GM23338 (cell line): Measurements from ENCODE around the gene PRR11. TPM values are rescaled to one million over a fixed set of nuclear protein-coding genes. Genes with fewer than 3 reads are reported as not detected.

Source experiments
- ATAC-seq: fragments of 200-7000 bp; cut with Tn5 transposase; 3 replicates; pipeline ENCODE4 v1.9.1; 2020
- DNase-seq: peaks from one replicate; pipeline ENCODE4 v3.0.0-alpha.2; 2015; ENCODE audit warnings: low spot score
- H2AFZ ChIP-seq: fragments of 200-600 bp; sonication (generic); 2 replicates; pipeline ENCODE4 v1.8.0; 2016; ENCODE audit warnings: antibody characterized with exemption, mild to moderate bottlenecking, moderate library complexity
- H3F3A ChIP-seq: fragments of 200-600 bp; sonication (generic); replicated peaks from 2 replicates; pipeline ENCODE4 v1.8.0; 2017; ENCODE audit warnings: antibody characterized with exemption, mixed run types, low read depth
- H3K27ac ChIP-seq: fragments of 200-600 bp; sonication (generic); 2 replicates; pipeline ENCODE4 v1.6.1; 2016; ENCODE audit warnings: low read depth
- H3K27me3 ChIP-seq: fragments of 200-600 bp; sonication (generic); 2 replicates; pipeline ENCODE4 v1.8.0; 2016; ENCODE audit warnings: mild to moderate bottlenecking, mixed run types, moderate library complexity; ENCODE audit not compliant: insufficient read depth
- H3K36me3 ChIP-seq: fragments of 200-600 bp; sonication (generic); 2 replicates; pipeline ENCODE4 v1.8.0; 2016; ENCODE audit warnings: mild to moderate bottlenecking; ENCODE audit not compliant: insufficient read depth
- H3K4me1 ChIP-seq: fragments of 200-600 bp; sonication (generic); 2 replicates; pipeline ENCODE4 v1.8.0; 2016; ENCODE audit warnings: mild to moderate bottlenecking, moderate library complexity; ENCODE audit not compliant: insufficient read depth
- H3K4me2 ChIP-seq: fragments of 200-600 bp; sonication (generic); 2 replicates; pipeline ENCODE4 v1.7.1; 2017; ENCODE audit warnings: mixed run types
- H3K4me3 ChIP-seq: fragments of 200-600 bp; sonication (generic); 2 replicates; pipeline ENCODE4 v1.6.1; 2016; ENCODE audit warnings: mixed run types
- H3K79me2 ChIP-seq: fragments of 200-600 bp; sonication (generic); replicated peaks from 2 replicates; pipeline ENCODE4 v1.8.0; 2017; ENCODE audit warnings: mild to moderate bottlenecking; ENCODE audit not compliant: insufficient read depth
- H3K9me2 ChIP-seq: fragments of 200-600 bp; sonication (generic); 2 replicates; pipeline ENCODE4 v1.8.0; 2017; ENCODE audit not compliant: insufficient read depth
- H4K20me1 ChIP-seq: fragments of 200-600 bp; sonication (generic); replicated peaks from 2 replicates; pipeline ENCODE4 v1.8.0; 2017; ENCODE audit warnings: mild to moderate bottlenecking; ENCODE audit not compliant: insufficient read depth
- H3K27ac Mint-ChIP-seq: 2 replicates; pipeline ENCODE4 v1.8.0; 2020; ENCODE audit warnings: inconsistent platforms, mild to moderate bottlenecking, moderate library complexity, mixed read lengths
- H3K27me3 Mint-ChIP-seq: 3 replicates; pipeline ENCODE4 v1.8.0; 2022; ENCODE audit warnings: low read depth, mild to moderate bottlenecking, moderate library complexity, mixed read lengths, inconsistent platforms; ENCODE audit not compliant: insufficient read depth, poor library complexity
- H3K36me3 Mint-ChIP-seq: 3 replicates; pipeline ENCODE4 v1.8.0; 2021; ENCODE audit warnings: low read depth, mild to moderate bottlenecking, inconsistent platforms, moderate library complexity, mixed read lengths
- H3K4me1 Mint-ChIP-seq: 3 replicates; pipeline ENCODE4 v1.8.0; 2020; ENCODE audit warnings: mild to moderate bottlenecking, inconsistent platforms, mixed read lengths
- H3K4me3 Mint-ChIP-seq: 3 replicates; pipeline ENCODE4 v1.8.0; 2021; ENCODE audit warnings: moderate library complexity, mild to moderate bottlenecking, inconsistent platforms, mixed read lengths
- H3K9me3 Mint-ChIP-seq: 3 replicates; pipeline ENCODE4 v1.8.0; 2020; ENCODE audit warnings: moderate library complexity, mild to moderate bottlenecking, inconsistent platforms, mixed read lengths
- EZH2phosphoT487 ChIP-seq: fragments of 200-600 bp; sonication (generic); IDR thresholded peaks from one replicate; pipeline ENCODE4 v1.8.1; 2018; ENCODE audit warnings: antibody characterized with exemption; ENCODE audit not compliant: unreplicated experiment
- JUNB ChIP-seq: IDR thresholded peaks from one replicate; pipeline ENCODE4 v1.6.1; 2016; ENCODE audit warnings: antibody characterized with exemption; ENCODE audit not compliant: unreplicated experiment
- NANOG ChIP-seq: IDR thresholded peaks from 2 replicates; pipeline ENCODE4 v1.6.1; 2016; ENCODE audit warnings: antibody characterized with exemption, borderline replicate concordance
- ZNF331 ChIP-seq: fragments of 250-450 bp; sonication (Bioruptor Pico); IDR thresholded peaks from 2 replicates; pipeline ENCODE4 v1.5.0; 2020; ENCODE audit warnings: low read depth, mild to moderate bottlenecking, moderate library complexity
- polyA plus RNA-seq: library from polyadenylated mRNA; unstranded; fragments of >200 nt; fragmentation: Nextera tagmentation; extraction: Ambion mirVana; gene quantifications from 2 replicates; pipeline ENCODE4 v1.2.1, GENCODE V29; 2016
- total RNA-seq: library from RNA; depleted of rRNA; stranded (reverse); fragments of >200 nt; shearing (Covaris generic); gene quantifications from 2 replicates; pipeline ENCODE4 v1.2.3, GENCODE V29; 2014
- TF ChIP-seq, protein P1 (sequence below): fragments of 250-450 bp; sonication (Bioruptor Pico); IDR thresholded peaks from 2 replicates; pipeline ENCODE4 v1.5.0; 2020; ENCODE audit warnings: mild to moderate bottlenecking, moderate library complexity
- TF ChIP-seq, protein P2 (sequence below), 2 experiments: fragments of 200-600 bp in 1 of 2; sonication (generic) in 1 of 2; conservative IDR thresholded peaks; 2 replicates each; pipeline versions ENCODE4 v1.5.1 to v1.6.1; 2016 to 2017; ENCODE audit warnings: antibody characterized with exemption in 2 of 2, low read depth in 2 of 2, mild to moderate bottlenecking in 2 of 2, moderate library complexity in 1 of 2
- TF ChIP-seq, protein P3 (sequence below): IDR thresholded peaks from 2 replicates; pipeline ENCODE4 v1.6.1; 2016; ENCODE audit warnings: antibody characterized with exemption

The PRR11 gene
- total and polyA plus RNA-seq, 2 experiments from 2014 or later: 42.7 to 55.9 TPM

DNA sequence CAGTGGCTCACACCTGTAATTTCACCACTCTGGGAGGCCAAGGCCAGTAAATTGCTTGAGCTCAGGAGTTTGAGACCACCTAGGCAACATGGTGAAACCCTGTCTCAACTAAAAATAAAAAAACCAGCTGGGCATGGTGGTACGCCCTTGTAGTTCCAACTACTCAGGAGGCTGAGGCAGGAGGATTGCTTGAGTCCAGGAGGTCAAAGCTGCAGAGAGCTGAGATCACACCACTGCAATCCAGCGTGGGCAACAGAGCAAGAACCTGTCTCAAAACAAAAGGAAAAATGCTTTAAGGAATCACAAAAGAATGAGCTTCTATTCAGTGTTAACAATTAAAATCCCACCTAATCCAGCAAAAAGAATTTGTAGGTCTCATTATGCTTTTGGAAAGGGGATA, 5.9 kb downstream of the PRR11 start (continued):
- TF ChIP-seq, protein P1, sequence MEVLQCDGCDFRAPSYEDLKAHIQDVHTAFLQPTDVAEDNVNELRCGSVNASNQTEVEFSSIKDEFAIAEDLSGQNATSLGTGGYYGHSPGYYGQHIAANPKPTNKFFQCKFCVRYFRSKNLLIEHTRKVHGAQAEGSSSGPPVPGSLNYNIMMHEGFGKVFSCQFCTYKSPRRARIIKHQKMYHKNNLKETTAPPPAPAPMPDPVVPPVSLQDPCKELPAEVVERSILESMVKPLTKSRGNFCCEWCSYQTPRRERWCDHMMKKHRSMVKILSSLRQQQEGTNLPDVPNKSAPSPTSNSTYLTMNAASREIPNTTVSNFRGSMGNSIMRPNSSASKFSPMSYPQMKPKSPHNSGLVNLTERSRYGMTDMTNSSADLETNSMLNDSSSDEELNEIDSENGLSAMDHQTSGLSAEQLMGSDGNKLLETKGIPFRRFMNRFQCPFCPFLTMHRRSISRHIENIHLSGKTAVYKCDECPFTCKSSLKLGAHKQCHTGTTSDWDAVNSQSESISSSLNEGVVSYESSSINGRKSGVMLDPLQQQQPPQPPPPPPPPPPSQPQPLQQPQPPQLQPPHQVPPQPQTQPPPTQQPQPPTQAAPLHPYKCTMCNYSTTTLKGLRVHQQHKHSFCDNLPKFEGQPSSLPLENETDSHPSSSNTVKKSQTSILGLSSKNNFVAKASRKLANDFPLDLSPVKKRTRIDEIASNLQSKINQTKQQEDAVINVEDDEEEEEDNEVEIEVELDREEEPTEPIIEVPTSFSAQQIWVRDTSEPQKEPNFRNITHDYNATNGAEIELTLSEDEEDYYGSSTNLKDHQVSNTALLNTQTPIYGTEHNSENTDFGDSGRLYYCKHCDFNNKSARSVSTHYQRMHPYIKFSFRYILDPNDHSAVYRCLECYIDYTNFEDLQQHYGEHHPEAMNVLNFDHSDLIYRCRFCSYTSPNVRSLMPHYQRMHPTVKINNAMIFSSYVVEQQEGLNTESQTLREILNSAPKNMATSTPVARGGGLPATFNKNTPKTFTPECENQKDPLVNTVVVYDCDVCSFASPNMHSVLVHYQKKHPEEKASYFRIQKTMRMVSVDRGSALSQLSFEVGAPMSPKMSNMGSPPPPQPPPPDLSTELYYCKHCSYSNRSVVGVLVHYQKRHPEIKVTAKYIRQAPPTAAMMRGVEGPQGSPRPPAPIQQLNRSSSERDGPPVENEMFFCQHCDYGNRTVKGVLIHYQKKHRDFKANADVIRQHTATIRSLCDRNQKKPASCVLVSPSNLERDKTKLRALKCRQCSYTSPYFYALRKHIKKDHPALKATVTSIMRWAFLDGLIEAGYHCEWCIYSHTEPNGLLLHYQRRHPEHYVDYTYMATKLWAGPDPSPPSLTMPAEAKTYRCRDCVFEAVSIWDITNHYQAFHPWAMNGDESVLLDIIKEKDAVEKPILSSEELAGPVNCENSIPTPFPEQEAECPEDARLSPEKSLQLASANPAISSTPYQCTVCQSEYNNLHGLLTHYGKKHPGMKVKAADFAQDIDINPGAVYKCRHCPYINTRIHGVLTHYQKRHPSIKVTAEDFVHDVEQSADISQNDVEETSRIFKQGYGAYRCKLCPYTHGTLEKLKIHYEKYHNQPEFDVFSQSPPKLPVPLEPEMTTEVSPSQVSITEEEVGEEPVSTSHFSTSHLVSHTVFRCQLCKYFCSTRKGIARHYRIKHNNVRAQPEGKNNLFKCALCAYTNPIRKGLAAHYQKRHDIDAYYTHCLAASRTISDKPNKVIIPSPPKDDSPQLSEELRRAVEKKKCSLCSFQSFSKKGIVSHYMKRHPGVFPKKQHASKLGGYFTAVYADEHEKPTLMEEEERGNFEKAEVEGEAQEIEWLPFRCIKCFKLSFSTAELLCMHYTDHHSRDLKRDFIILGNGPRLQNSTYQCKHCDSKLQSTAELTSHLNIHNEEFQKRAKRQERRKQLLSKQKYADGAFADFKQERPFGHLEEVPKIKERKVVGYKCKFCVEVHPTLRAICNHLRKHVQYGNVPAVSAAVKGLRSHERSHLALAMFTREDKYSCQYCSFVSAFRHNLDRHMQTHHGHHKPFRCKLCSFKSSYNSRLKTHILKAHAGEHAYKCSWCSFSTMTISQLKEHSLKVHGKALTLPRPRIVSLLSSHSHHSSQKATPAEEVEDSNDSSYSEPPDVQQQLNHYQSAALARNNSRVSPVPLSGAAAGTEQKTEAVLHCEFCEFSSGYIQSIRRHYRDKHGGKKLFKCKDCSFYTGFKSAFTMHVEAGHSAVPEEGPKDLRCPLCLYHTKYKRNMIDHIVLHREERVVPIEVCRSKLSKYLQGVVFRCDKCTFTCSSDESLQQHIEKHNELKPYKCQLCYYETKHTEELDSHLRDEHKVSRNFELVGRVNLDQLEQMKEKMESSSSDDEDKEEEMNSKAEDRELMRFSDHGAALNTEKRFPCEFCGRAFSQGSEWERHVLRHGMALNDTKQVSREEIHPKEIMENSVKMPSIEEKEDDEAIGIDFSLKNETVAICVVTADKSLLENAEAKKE (CRISPR knock-in tag): no peak
- TF ChIP-seq EZH2phosphoT487: no peak

DNA sequence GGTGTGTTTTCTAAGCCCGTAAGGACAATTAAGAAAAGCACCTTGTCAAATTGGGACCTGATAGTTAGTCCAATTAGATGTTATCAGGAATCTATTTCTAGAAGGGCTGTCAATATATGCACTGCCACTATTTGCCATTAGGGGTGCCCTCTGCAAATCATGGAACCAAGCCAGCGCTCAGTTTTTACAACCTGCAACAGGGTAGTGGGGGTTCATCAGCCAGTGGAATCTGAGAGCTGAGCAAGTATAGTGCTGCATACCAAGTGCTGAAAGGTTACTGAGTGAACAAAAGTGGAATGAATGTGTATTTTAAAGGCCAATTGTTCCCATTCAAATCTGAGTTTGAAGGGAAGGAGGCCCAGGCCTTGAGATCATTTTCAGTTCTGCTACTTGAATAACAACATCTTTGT, 10.4 kb downstream of the PRR11 start:
- Mint-ChIP-seq H3K36me3 (peaks cover 17% of the 10 kb centered on the region), H3K9me3 (no peaks in the 10 kb centered on the region), H3K4me3 (no peak overlapping the region), H3K4me1 (peaks cover 4% of the 10 kb centered on the region; the same call in 1 of the 3 replicates), H3K27ac (no peak overlapping the region), H3K27me3 (no peaks in the 10 kb centered on the region)
- TF ChIP-seq NANOG: no peak
- TF ChIP-seq, protein P2, sequence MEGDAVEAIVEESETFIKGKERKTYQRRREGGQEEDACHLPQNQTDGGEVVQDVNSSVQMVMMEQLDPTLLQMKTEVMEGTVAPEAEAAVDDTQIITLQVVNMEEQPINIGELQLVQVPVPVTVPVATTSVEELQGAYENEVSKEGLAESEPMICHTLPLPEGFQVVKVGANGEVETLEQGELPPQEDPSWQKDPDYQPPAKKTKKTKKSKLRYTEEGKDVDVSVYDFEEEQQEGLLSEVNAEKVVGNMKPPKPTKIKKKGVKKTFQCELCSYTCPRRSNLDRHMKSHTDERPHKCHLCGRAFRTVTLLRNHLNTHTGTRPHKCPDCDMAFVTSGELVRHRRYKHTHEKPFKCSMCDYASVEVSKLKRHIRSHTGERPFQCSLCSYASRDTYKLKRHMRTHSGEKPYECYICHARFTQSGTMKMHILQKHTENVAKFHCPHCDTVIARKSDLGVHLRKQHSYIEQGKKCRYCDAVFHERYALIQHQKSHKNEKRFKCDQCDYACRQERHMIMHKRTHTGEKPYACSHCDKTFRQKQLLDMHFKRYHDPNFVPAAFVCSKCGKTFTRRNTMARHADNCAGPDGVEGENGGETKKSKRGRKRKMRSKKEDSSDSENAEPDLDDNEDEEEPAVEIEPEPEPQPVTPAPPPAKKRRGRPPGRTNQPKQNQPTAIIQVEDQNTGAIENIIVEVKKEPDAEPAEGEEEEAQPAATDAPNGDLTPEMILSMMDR (conservative IDR thresholded peaks at IDR 0.05; ENCODE audit: low read depth in 2 of 2): peak; percentile 55 to 70
- no peak for TF ChIP-seq ZNF331 (CRISPR knock-in tag)
- no peak for TF ChIP-seq EZH2phosphoT487
- no peak for TF ChIP-seq JUNB
- TF ChIP-seq, protein P3, sequence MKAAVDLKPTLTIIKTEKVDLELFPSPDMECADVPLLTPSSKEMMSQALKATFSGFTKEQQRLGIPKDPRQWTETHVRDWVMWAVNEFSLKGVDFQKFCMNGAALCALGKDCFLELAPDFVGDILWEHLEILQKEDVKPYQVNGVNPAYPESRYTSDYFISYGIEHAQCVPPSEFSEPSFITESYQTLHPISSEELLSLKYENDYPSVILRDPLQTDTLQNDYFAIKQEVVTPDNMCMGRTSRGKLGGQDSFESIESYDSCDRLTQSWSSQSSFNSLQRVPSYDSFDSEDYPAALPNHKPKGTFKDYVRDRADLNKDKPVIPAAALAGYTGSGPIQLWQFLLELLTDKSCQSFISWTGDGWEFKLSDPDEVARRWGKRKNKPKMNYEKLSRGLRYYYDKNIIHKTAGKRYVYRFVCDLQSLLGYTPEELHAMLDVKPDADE: no peak
- ATAC-seq: peak; percentile 100
- Histone ChIP-seq H2AFZ (no peak overlapping the region), H3K4me1 (no peaks in the 10 kb centered on the region), H3K9me2 (no peaks in the 10 kb centered on the region), H3K4me2 (no peak overlapping the region), H3F3A (no peaks in the 10 kb centered on the region), H4K20me1 (peaks cover 12% of the 10 kb centered on the region), H3K4me3 (no peak overlapping the region), H3K27me3 (no peaks in the 10 kb centered on the region), H3K27ac (peak overlapping the region; percentile 21; the same call in 1 of the 2 replicates), H3K36me3 (peaks cover 13% of the 10 kb centered on the region; the same call in 1 of the 2 replicates), H3K79me2 (peaks cover 86% of the 10 kb centered on the region)
- DNase-seq: peak; percentile 89
